ENCODE measurements around the gene TTL. TPM values are rescaled to one million over a fixed set of nuclear protein-coding genes. Genes with fewer than 3 reads are reported as not detected.

Gene TTL
- 63.0 and 71.1 TPM in 2 replicates for total RNA-seq

GRCh38 chr2:112481528-112482233 is at the start of gene TTL:
Gene TTL (plus strand): TSS chr2:112482156. CDS start chr2:112482345, 189 bp downstream.

GRCh38 chr2:112433480-112433879 is 48.5 kb upstream of the TTL start, which contains the start of gene RGPD8:
Gene RGPD8 (minus strand): TSS chr2:112433645. CDS start chr2:112433453, 192 bp downstream.

GRCh38 chr2:112542123-112542983 is 60.4 kb downstream of the TTL start, which contains the start of gene POLR1B:
Gene POLR1B (plus strand): TSS chr2:112542465. CDS start chr2:112542495, 30 bp downstream.

GRCh38 chr2:112584134-112584890 is 102.4 kb downstream of the TTL start, which contains the start of gene CHCHD5:
Gene CHCHD5 (plus strand): TSS chr2:112584609. CDS start chr2:112584648, 39 bp downstream.

Small RNA genes within 50 kb of the gene (small RNA-seq; reads per million reads assigned to genes)
- gene RF00019, result not detected

Other genes starting within 250 kb of the TTL start
- gene ZC3H8, start 227.1 kb upstream of the TTL start, total RNA-seq, result 14.0 and 42.8 TPM in 2 replicates
- 7.8 and 8.6 TPM in 2 replicates for gene ZC3H6, start 206.6 kb upstream of the TTL start, total RNA-seq
- gene RGPD8, start 48.5 kb upstream of the TTL start, total RNA-seq, result 22.5 and 43.3 TPM in 2 replicates
- 13.9 and 14.8 TPM in 2 replicates for gene POLR1B, start 60.3 kb downstream of the TTL start, total RNA-seq
- 10.3 and 11.2 TPM in 2 replicates for gene CHCHD5, start 102.5 kb downstream of the TTL start, total RNA-seq
- 51.7 and 61.2 TPM in 2 replicates for gene SLC20A1, start 163.8 kb downstream of the TTL start, total RNA-seq
- gene NT5DC4, start 238.9 kb downstream of the TTL start, total RNA-seq, result not detected in 2 replicates

Measured in articular chondrocyte of knee joint (primary cell).